Hepatocyte (in vitro differentiated cells): Measurements from ENCODE around the gene CERK. TPM values are rescaled to one million over a fixed set of nuclear protein-coding genes. Genes with fewer than 3 reads are reported as not detected.

ENCODE experiments used
- DNase-seq: peaks from one replicate; pipeline ENCODE4 v3.0.0-alpha.2; 2016; ENCODE audit warnings: low spot score
- H2AFZ ChIP-seq: fragments of 200-600 bp; sonication (generic); 2 replicates; pipeline ENCODE4 v1.6.0; 2016; ENCODE audit warnings: antibody characterized with exemption, mild to moderate bottlenecking
- H3K27ac ChIP-seq: fragments of 200-600 bp; sonication (generic); 2 replicates; pipeline ENCODE4 v1.5.1; 2016; ENCODE audit warnings: mild to moderate bottlenecking
- H3K27me3 ChIP-seq: fragments of 200-600 bp; sonication (generic); 2 replicates; pipeline ENCODE4 v1.6.1; 2016
- H3K36me3 ChIP-seq: fragments of 200-600 bp; sonication (generic); replicated peaks from 2 replicates; pipeline ENCODE4 v1.5.1; 2016; ENCODE audit warnings: low read depth; ENCODE audit not compliant: insufficient read depth
- H3K4me1 ChIP-seq: fragments of 200-600 bp; sonication (generic); 2 replicates; pipeline ENCODE4 v1.5.1; 2016; ENCODE audit warnings: mild to moderate bottlenecking, moderate library complexity; ENCODE audit not compliant: insufficient read depth
- H3K4me2 ChIP-seq: fragments of 200-600 bp; sonication (generic); 2 replicates; pipeline ENCODE4 v1.6.0; 2016
- H3K4me3 ChIP-seq: fragments of 200-600 bp; sonication (generic); 2 replicates; pipeline ENCODE4 v1.5.1; 2016; ENCODE audit warnings: mild to moderate bottlenecking
- H3K79me2 ChIP-seq: fragments of 200-600 bp; sonication (generic); 2 replicates; pipeline ENCODE4 v1.6.0; 2017; ENCODE audit warnings: mild to moderate bottlenecking
- H3K9me2 ChIP-seq: fragments of 200-600 bp; sonication (generic); replicated peaks from 2 replicates; pipeline ENCODE4 v1.6.0; 2017; ENCODE audit warnings: mild to moderate bottlenecking; ENCODE audit not compliant: insufficient read depth
- H3K9me3 ChIP-seq: fragments of 200-600 bp; sonication (generic); 2 replicates; pipeline ENCODE4 v1.5.1; 2016; ENCODE audit warnings: low read depth, mild to moderate bottlenecking
- H4K20me1 ChIP-seq: fragments of 200-600 bp; sonication (generic); 2 replicates; pipeline ENCODE4 v1.6.0; 2016; ENCODE audit warnings: mild to moderate bottlenecking; ENCODE audit not compliant: insufficient read depth, poor library complexity, severe bottlenecking
- CTCF ChIP-seq: fragments of 200-600 bp; sonication (generic); IDR thresholded peaks from 2 replicates; pipeline ENCODE4 v1.5.1; 2016; ENCODE audit warnings: antibody characterized with exemption, mild to moderate bottlenecking; ENCODE audit not compliant: poor library complexity
- EZH2 ChIP-seq: fragments of 200-600 bp; sonication (generic); IDR thresholded peaks from 2 replicates; pipeline ENCODE4 v1.6.1; 2016; ENCODE audit warnings: antibody characterized with exemption, mild to moderate bottlenecking, borderline replicate concordance
- EZH2phosphoT487 ChIP-seq: fragments of 200-600 bp; sonication (generic); IDR thresholded peaks from one replicate; pipeline ENCODE4 v1.6.1; 2018; ENCODE audit warnings: antibody characterized with exemption, mild to moderate bottlenecking, low read depth, moderate library complexity; ENCODE audit not compliant: unreplicated experiment, severe bottlenecking
- WGBS: methylation state at CpG from one replicate; pipeline ENCODE4 v1.1.6; 2016; ENCODE audit warnings: low lambda C conversion rate; ENCODE audit errors: missing lambda C conversion rate; 5-methylcytosine and 5-hydroxymethylcytosine counted together
- polyA plus RNA-seq: library from polyadenylated mRNA; unstranded; fragments of >200 nt; fragmentation: Nextera tagmentation; extraction: Ambion mirVana; gene quantifications from 2 replicates; pipeline ENCODE4 v1.2.1, GENCODE V29; 2016
- total RNA-seq: library from RNA; depleted of rRNA; stranded (reverse); fragments of >200 nt; gene quantifications from 2 replicates; pipeline ENCODE4 v1.2.3, GENCODE V29; 2014

The CERK gene
- total and polyA plus RNA-seq, 2 experiments from 2014 or later: 38.6 to 59.0 TPM

- Histone ChIP-seq H3K9me2 (no peaks in the 10 kb centered on the region), H3K4me1 (no peaks in the 10 kb centered on the region), H3K9me3 (no peaks in the 10 kb centered on the region), H3K4me2 (no peak overlapping the region), H3K4me3 (no peak overlapping the region), H2AFZ (no peak overlapping the region), H3K27me3 (no peaks in the 10 kb centered on the region), H4K20me1 (no peaks in the 10 kb centered on the region), H3K27ac (no peak overlapping the region), H3K36me3 (no peaks in the 10 kb centered on the region), H3K79me2 (no peaks in the 10 kb centered on the region)
- TF ChIP-seq EZH2: no peak
- no peak for TF ChIP-seq EZH2phosphoT487
- no peak for TF ChIP-seq CTCF
- WGBS: 92% methylated on average over 7 of the region's 7 CpGs
- no peak for DNase-seq
Measured at GRCh38 chr22:46681010-46681409, 57.0 kb downstream of the CERK start.

- no peaks in the 10 kb centered on the region for H3K9me2 ChIP-seq
- DNase-seq: no peak
- no peaks in the 10 kb centered on the region for H3K79me2 ChIP-seq
- H3K36me3 ChIP-seq: no peaks in the 10 kb centered on the region
- no peak for TF ChIP-seq CTCF
- TF ChIP-seq EZH2: no peak
- no peak for TF ChIP-seq EZH2phosphoT487
- no peak overlapping the region for H3K27ac ChIP-seq
- no peak overlapping the region for H2AFZ ChIP-seq
- 91% methylated on average over 14 of the region's 16 CpGs for WGBS
- H3K4me2 ChIP-seq: no peak overlapping the region
- no peaks in the 10 kb centered on the region for H3K27me3 ChIP-seq
- H3K4me1 ChIP-seq: no peaks in the 10 kb centered on the region
- H3K9me3 ChIP-seq: no peaks in the 10 kb centered on the region
- H4K20me1 ChIP-seq: no peaks in the 10 kb centered on the region
- no peak overlapping the region for H3K4me3 ChIP-seq
Measured at GRCh38 chr22:46679706-46680269, 58.3 kb downstream of the CERK start.

GRCh38 chr22:46678785-46679700 lies 59.0 kb downstream of the CERK start:
- Histone ChIP-seq H3K4me3 (no peak overlapping the region), H3K9me2 (no peaks in the 10 kb centered on the region), H3K4me1 (no peaks in the 10 kb centered on the region), H2AFZ (no peak overlapping the region), H3K27ac (no peak overlapping the region), H3K27me3 (no peaks in the 10 kb centered on the region), H3K4me2 (no peak overlapping the region), H4K20me1 (no peaks in the 10 kb centered on the region), H3K36me3 (no peaks in the 10 kb centered on the region), H3K9me3 (no peaks in the 10 kb centered on the region), H3K79me2 (no peaks in the 10 kb centered on the region)
- no peak for TF ChIP-seq CTCF
- TF ChIP-seq EZH2phosphoT487: no peak
- 92% methylated on average over 44 of the region's 44 CpGs for WGBS
- DNase-seq: no peak
